Measurements from ENCODE around the gene RAP1B.
A peak's percentile ranks its signal among the peaks of the same experiment; 100 is the strongest.

Gene RAP1B

DNA sequence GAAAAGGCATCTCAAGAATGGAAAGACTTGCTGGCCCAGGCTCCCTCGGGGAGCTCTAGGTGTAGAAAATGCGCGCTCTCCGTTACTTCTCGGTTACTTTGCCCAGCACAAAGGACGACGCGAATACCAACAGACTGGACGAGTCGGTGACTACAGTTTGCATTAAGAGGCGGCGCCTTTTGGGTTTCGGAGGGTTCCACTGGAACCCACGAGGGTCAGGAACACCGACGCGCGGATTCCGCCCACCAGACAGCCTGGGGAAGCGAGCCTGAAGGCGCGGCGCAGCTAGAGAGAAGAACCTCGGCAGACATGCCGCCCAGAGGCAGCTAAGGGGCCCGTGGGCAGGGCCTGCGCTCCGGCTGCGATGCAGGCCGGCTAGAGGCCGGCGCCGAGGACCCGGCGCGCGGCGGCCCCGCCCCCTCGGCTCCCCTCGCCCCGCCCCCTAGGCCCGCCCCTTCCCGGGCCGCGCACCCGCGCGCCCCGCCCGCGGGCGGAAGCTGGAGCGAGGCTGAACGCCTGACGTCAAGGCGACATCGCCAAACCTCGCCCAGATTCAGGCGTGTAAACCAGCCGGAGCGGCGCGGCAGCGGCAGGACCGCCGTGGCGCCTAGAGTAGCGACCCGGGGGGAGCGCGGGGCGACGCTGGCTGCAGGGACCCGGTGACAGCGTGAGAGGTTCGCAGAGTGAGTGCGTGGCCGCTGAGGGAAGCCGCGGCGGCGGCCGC, at the start of gene RAP1B:
Gene RAP1B, plus strand, starts transcription at position 530 of the 724 bp plus-strand sequence. CDS start 37,826 bp downstream, outside the sequence.
- TF ChIP-seq RAD21 (IDR thresholded peaks at IDR 0.05; ENCODE audit: low read depth) (no peak), YY1 (IDR thresholded peaks at IDR 0.05; ENCODE audit: low read depth) (peak; percentile 60; the same call in 1 of the 2 replicates), TEAD4 (IDR thresholded peaks at IDR 0.05) (peak; percentile 30; the same call in 1 of the 2 replicates), CREB1 (IDR thresholded peaks at IDR 0.05; ENCODE audit: low read depth) (peak; percentile 56; the same call in 1 of the 2 replicates), EGR1 (IDR thresholded peaks at IDR 0.05) (0 out of 2 replicates have a peak, but pooled peaks have one; percentile 4), TCF12 (IDR thresholded peaks at IDR 0.05; ENCODE audit: low read depth) (0 out of 2 replicates have a peak, but pooled peaks have one; percentile 13), TAF1 (IDR thresholded peaks at IDR 0.05; ENCODE audit: low read depth) (peak; percentile 78), NFIC (IDR thresholded peaks at IDR 0.05) (0 out of 2 replicates have a peak, but pooled peaks have one; percentile 11), ZBTB7A (IDR thresholded peaks at IDR 0.05; ENCODE audit: low read depth) (no peak), FOXM1 (IDR thresholded peaks at IDR 0.05; ENCODE audit: borderline replicate concordance, low read depth) (no peak), EP300 (IDR thresholded peaks at IDR 0.05; ENCODE audit: borderline replicate concordance) (no peak; the same call in none of the 2 replicates), CEBPB (IDR thresholded peaks at IDR 0.05) (no peak)
- TF ChIP-seq, protein P1, sequence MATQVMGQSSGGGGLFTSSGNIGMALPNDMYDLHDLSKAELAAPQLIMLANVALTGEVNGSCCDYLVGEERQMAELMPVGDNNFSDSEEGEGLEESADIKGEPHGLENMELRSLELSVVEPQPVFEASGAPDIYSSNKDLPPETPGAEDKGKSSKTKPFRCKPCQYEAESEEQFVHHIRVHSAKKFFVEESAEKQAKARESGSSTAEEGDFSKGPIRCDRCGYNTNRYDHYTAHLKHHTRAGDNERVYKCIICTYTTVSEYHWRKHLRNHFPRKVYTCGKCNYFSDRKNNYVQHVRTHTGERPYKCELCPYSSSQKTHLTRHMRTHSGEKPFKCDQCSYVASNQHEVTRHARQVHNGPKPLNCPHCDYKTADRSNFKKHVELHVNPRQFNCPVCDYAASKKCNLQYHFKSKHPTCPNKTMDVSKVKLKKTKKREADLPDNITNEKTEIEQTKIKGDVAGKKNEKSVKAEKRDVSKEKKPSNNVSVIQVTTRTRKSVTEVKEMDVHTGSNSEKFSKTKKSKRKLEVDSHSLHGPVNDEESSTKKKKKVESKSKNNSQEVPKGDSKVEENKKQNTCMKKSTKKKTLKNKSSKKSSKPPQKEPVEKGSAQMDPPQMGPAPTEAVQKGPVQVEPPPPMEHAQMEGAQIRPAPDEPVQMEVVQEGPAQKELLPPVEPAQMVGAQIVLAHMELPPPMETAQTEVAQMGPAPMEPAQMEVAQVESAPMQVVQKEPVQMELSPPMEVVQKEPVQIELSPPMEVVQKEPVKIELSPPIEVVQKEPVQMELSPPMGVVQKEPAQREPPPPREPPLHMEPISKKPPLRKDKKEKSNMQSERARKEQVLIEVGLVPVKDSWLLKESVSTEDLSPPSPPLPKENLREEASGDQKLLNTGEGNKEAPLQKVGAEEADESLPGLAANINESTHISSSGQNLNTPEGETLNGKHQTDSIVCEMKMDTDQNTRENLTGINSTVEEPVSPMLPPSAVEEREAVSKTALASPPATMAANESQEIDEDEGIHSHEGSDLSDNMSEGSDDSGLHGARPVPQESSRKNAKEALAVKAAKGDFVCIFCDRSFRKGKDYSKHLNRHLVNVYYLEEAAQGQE (IDR thresholded peaks at IDR 0.05; ENCODE audit: low read depth), result 0 out of 2 replicates have a peak, but pooled peaks have one; percentile 13
- TF ChIP-seq, protein P2, sequence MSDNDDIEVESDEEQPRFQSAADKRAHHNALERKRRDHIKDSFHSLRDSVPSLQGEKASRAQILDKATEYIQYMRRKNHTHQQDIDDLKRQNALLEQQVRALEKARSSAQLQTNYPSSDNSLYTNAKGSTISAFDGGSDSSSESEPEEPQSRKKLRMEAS (IDR thresholded peaks at IDR 0.05), result peak; percentile 77; the same call in 1 of the 2 replicates
- TF ChIP-seq, protein P3, sequence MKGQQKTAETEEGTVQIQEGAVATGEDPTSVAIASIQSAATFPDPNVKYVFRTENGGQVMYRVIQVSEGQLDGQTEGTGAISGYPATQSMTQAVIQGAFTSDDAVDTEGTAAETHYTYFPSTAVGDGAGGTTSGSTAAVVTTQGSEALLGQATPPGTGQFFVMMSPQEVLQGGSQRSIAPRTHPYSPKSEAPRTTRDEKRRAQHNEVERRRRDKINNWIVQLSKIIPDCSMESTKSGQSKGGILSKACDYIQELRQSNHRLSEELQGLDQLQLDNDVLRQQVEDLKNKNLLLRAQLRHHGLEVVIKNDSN (IDR thresholded peaks at IDR 0.05), result no peak

DNA sequence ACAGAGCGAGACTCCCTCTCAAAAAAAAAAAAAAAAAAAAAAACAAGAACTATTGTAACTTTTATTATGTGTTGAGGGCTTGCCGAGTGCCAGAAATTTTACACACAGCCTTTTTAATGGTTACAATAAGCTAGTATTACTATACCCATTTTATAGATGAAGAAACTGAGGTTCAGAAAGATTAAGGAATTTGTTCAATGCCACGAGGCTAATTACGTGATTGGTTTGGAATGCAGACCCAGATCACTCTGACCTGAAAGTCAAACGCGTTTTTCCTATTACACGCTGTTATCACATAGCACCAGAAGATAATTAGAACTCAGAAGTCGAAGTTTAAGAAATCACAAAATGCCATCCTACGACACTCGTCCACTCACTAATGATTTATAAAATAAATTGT, 48.9 kb upstream of the RAP1B start:
- TF ChIP-seq, protein P3 (IDR thresholded peaks at IDR 0.05), result no peak
- TF ChIP-seq CEBPB (IDR thresholded peaks at IDR 0.05) (no peak), TEAD4 (IDR thresholded peaks at IDR 0.05) (no peak), TCF12 (IDR thresholded peaks at IDR 0.05; ENCODE audit: low read depth) (no peak), RAD21 (IDR thresholded peaks at IDR 0.05; ENCODE audit: low read depth) (no peak), YY1 (IDR thresholded peaks at IDR 0.05; ENCODE audit: low read depth) (no peak), FOXM1 (IDR thresholded peaks at IDR 0.05; ENCODE audit: borderline replicate concordance, low read depth) (no peak), CREB1 (IDR thresholded peaks at IDR 0.05; ENCODE audit: low read depth) (no peak), EP300 (IDR thresholded peaks at IDR 0.05; ENCODE audit: borderline replicate concordance) (no peak)
- TF ChIP-seq, protein P1 (IDR thresholded peaks at IDR 0.05; ENCODE audit: low read depth), result no peak
- TF ChIP-seq, protein P2 (IDR thresholded peaks at IDR 0.05), result no peak

DNA sequence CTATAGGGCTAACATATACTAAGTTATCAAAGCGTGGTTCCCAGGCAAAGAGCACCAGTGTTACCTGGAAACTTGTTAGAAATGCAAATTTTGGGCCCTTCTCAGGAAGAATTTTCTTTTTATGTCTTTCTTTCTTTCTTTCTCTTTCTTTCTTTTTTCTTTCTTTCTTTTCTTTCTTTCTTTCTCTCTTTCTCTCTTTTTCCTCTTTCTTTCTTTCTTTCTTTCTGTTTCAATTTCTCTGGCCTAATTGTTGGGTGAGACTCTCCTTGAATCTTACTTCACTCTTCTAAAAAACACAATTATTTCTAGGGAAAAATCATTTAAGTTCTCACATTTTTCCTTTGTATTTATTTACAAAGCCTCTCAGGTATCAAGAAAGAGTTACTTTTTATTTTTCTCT, 46.5 kb upstream of the RAP1B start:
- no peak for TF ChIP-seq FOXM1 (IDR thresholded peaks at IDR 0.05; ENCODE audit: borderline replicate concordance, low read depth)
- TF ChIP-seq, protein P3 (IDR thresholded peaks at IDR 0.05), result no peak
- no peak for TF ChIP-seq TCF12 (IDR thresholded peaks at IDR 0.05; ENCODE audit: low read depth)
- no peak for TF ChIP-seq CEBPB (IDR thresholded peaks at IDR 0.05)
- TF ChIP-seq, protein P2 (IDR thresholded peaks at IDR 0.05), result no peak
- no peak for TF ChIP-seq TAF1 (IDR thresholded peaks at IDR 0.05; ENCODE audit: low read depth)

DNA sequence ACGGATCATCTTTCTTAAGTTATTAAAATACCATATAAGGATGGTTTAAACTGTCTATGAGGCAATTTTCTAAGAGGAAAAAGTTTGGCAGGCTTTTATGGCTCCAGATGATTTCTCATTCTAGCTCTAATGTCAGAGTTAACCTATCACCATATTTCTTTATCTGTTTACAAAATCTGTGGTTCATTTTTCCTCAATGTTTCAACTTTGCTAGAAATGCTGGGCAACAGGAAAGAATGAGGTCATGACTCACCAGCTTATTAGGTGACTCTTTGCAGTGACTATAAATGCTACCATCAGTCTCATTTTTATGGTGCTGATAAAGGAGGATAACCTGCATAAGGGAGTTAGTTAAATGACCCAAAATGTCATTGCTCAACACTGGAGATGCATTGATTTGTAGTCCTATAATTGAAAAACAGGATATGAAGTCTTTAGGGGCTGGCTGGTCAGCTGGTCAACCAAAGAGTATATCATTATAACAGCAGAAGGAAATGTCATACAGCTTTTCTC, 45.3 kb upstream of the RAP1B start:
- no peak for TF ChIP-seq TCF12 (IDR thresholded peaks at IDR 0.05; ENCODE audit: low read depth)
- no peak for TF ChIP-seq CEBPB (IDR thresholded peaks at IDR 0.05)
- TF ChIP-seq, protein P2 (IDR thresholded peaks at IDR 0.05), result no peak
- TF ChIP-seq, protein P3 (IDR thresholded peaks at IDR 0.05), result no peak
- TF ChIP-seq TAF1 (IDR thresholded peaks at IDR 0.05; ENCODE audit: low read depth), result no peak

All from Ishikawa (cell line).